ENCODE results near the gene FAM217B. TPM values are rescaled to one million over a fixed set of nuclear protein-coding genes. Genes with fewer than 3 reads are reported as not detected.

Gene FAM217B
- polyA plus RNA-seq, 6 donors from 2014 or later: 12.0 to 25.1 (median 17.5) TPM

GRCh38 chr20:59992526-59993084, 52.4 kb downstream of the FAM217B start:
- ATAC-seq (ENCODE audit: low read depth in 2 of 2) (no peak), DNase-seq (no peak)
- Mint-ChIP-seq H3K27me3 (peaks cover 4 to 25% (median 9%) of the 10 kb centered on the region in 3 donors), H3K27ac (no peak overlapping the region), H3K4me3 (no peak overlapping the region), H3K4me1 (no peaks in the 10 kb centered on the region), H3K36me3 (peaks cover 10 to 21% of the 10 kb centered on the region in 2 donors), H3K9me3 (peaks cover 0 to 7% (median 0%) of the 10 kb centered on the region in 7 donors)

GRCh38 chr20:59993736-59994430, 53.7 kb downstream of the FAM217B start:
- Mint-ChIP-seq H3K4me3 (peak overlapping the region in 2 of 8 donors; percentile 37 to 71), H3K27ac (no peak overlapping the region), H3K27me3 (peaks cover 4 to 25% (median 9%) of the 10 kb centered on the region in 3 donors), H3K4me1 (no peaks in the 10 kb centered on the region), H3K9me3 (peaks cover 0 to 7% (median 0%) of the 10 kb centered on the region in 7 donors), H3K36me3 (peaks cover 10 to 21% of the 10 kb centered on the region in 2 donors)
- ATAC-seq (ENCODE audit: low read depth in 2 of 2) (no peak), DNase-seq (no peak)

GRCh38 chr20:59994697-59995122, 54.5 kb downstream of the FAM217B start:
- DNase-seq: no peak
- ATAC-seq (ENCODE audit: low read depth in 2 of 2): no peak
- peaks cover 10 to 19% of the 10 kb centered on the region in 2 donors for H3K36me3 Mint-ChIP-seq
- no peaks in the 10 kb centered on the region for H3K4me1 Mint-ChIP-seq
- no peak overlapping the region for H3K4me3 Mint-ChIP-seq
- peaks cover 0 to 7% (median 0%) of the 10 kb centered on the region in 7 donors for H3K9me3 Mint-ChIP-seq
- H3K27me3 Mint-ChIP-seq: peaks cover 4 to 25% (median 9%) of the 10 kb centered on the region in 3 donors
- H3K27ac Mint-ChIP-seq: no peak overlapping the region

GRCh38 chr20:59996108-59996507, 55.9 kb downstream of the FAM217B start:
- Mint-ChIP-seq H3K9me3 (peaks cover 0 to 7% (median 0%) of the 10 kb centered on the region in 7 donors), H3K36me3 (peaks cover 10 to 15% of the 10 kb centered on the region in 2 donors), H3K27ac (no peak overlapping the region), H3K4me3 (no peak overlapping the region), H3K27me3 (peaks cover 4 to 25% (median 9%) of the 10 kb centered on the region in 3 donors), H3K4me1 (no peaks in the 10 kb centered on the region)
- DNase-seq: no peak
- ATAC-seq (ENCODE audit: low read depth in 2 of 2): no peak

- H3K27me3 Mint-ChIP-seq: peaks cover 4 to 25% (median 9%) of the 10 kb centered on the region in 3 donors
- no peak overlapping the region for H3K27ac Mint-ChIP-seq
- peaks cover 10 to 15% of the 10 kb centered on the region in 2 donors for H3K36me3 Mint-ChIP-seq
- DNase-seq (no peak), ATAC-seq (ENCODE audit: low read depth in 2 of 2) (no peak)
- H3K4me1 Mint-ChIP-seq: no peaks in the 10 kb centered on the region
- H3K9me3 Mint-ChIP-seq: peaks cover 0 to 7% (median 0%) of the 10 kb centered on the region in 7 donors
- H3K4me3 Mint-ChIP-seq: no peak overlapping the region
Measured at GRCh38 chr20:59997896-59998295, 57.7 kb downstream of the FAM217B start.

Other genes starting within 250 kb of the FAM217B start
- 1 to 10 TPM in 1 of 6 donors, under 1 TPM in 4, not detected in 1; 0.10 to 1.1 (median 0.35) TPM for gene SYCP2, start 6.8 kb upstream of the FAM217B start, polyA plus RNA-seq (ENCODE audit: low read depth in 6 of 6)
- 1 to 10 TPM in 4 of 6 donors, under 1 TPM in 1, not detected in 1; 0.84 to 2.4 (median 2.3) TPM for gene PPP1R3D, start 84 bp upstream of the FAM217B start, polyA plus RNA-seq (ENCODE audit: low read depth in 6 of 6)
- gene CDH26, start 18.0 kb downstream of the FAM217B start, polyA plus RNA-seq (ENCODE audit: low read depth in 6 of 6): under 1 TPM in 1 of 6 donors, not detected in 5; 0.15 TPM